Astrocyte (in vitro differentiated cells and primary cell): ENCODE results near the gene SEH1L.

ENCODE experiments used
- EZH2 ChIP-seq: IDR thresholded peaks from 2 replicates; pipeline ENCODE4 v1.6.1; 2012; ENCODE audit warnings: mild to moderate bottlenecking, low read length, inconsistent platforms; ENCODE audit not compliant: insufficient read depth
- TF ChIP-seq, protein P1 (sequence below): IDR thresholded peaks from 2 replicates; pipeline ENCODE4 v1.5.1; 2011; ENCODE audit warnings: low read depth, mild to moderate bottlenecking, inconsistent platforms, low read length, moderate library complexity; ENCODE audit not compliant: insufficient read depth

DNA sequence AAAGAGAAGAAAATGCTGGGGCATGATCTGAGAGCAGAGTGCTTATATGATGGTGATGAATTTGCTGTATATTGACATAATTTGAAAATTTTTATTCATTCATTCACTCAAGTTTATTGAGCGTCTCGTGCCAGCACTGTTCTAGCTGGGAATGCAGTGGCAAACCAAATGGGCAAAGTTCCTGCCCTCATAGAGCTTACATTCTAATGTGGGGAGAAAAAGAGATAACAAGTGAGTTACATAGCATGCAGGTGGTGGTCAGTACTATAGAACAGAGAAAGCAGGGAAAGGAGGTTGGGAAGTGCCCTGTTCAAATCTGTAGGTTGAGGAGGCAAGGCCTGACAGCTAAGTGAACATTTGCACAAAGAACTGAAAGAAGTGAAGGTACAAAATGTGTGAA, 47.6 kb downstream of the SEH1L start:
- TF ChIP-seq, protein P1, sequence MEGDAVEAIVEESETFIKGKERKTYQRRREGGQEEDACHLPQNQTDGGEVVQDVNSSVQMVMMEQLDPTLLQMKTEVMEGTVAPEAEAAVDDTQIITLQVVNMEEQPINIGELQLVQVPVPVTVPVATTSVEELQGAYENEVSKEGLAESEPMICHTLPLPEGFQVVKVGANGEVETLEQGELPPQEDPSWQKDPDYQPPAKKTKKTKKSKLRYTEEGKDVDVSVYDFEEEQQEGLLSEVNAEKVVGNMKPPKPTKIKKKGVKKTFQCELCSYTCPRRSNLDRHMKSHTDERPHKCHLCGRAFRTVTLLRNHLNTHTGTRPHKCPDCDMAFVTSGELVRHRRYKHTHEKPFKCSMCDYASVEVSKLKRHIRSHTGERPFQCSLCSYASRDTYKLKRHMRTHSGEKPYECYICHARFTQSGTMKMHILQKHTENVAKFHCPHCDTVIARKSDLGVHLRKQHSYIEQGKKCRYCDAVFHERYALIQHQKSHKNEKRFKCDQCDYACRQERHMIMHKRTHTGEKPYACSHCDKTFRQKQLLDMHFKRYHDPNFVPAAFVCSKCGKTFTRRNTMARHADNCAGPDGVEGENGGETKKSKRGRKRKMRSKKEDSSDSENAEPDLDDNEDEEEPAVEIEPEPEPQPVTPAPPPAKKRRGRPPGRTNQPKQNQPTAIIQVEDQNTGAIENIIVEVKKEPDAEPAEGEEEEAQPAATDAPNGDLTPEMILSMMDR = no peak
- no peak for TF ChIP-seq EZH2
